Neural cell (in vitro differentiated cells): ENCODE results near the gene PPP2R5E. TPM values are rescaled to one million over a fixed set of nuclear protein-coding genes. Genes with fewer than 3 reads are reported as not detected.

ENCODE experiments used
- H2AFZ ChIP-seq: fragments of 200-600, 300-800 bp; sonication (generic), shearing (Covaris generic); 2 replicates; pipeline ENCODE4 v1.6.0; 2014; ENCODE audit warnings: low read depth, mild to moderate bottlenecking, antibody characterized with exemption, low read length, moderate library complexity
- H3F3A ChIP-seq: fragments of 200-600 bp; shearing (Covaris generic); 2 replicates; pipeline ENCODE4 v1.6.1; 2016; ENCODE audit warnings: mild to moderate bottlenecking, moderate library complexity, mixed read lengths, antibody characterized with exemption, low read length; ENCODE audit not compliant: insufficient read depth, poor library complexity, severe bottlenecking
- H3K27ac ChIP-seq: fragments of 200-600, 300-800 bp; sonication (generic), shearing (Covaris generic); 2 replicates; pipeline ENCODE4 v1.5.1; 2014; ENCODE audit warnings: mild to moderate bottlenecking, low read length, moderate library complexity
- H3K27me3 ChIP-seq: fragments of 300-800, 200-600 bp; sonication (generic), shearing (Covaris generic); 2 replicates; pipeline ENCODE4 v1.6.0; 2014; ENCODE audit warnings: mild to moderate bottlenecking, low read depth, low read length, moderate library complexity; ENCODE audit not compliant: insufficient read depth
- H3K36me3 ChIP-seq: fragments of 300-800, 200-600 bp; sonication (generic), shearing (Covaris generic); 2 replicates; pipeline ENCODE4 v1.5.1; 2014; ENCODE audit warnings: mild to moderate bottlenecking, antibody characterized with exemption, low read length, moderate library complexity; ENCODE audit not compliant: insufficient read depth
- H3K4me2 ChIP-seq: fragments of 300-800, 200-600 bp; sonication (generic), shearing (Covaris generic); 2 replicates; pipeline ENCODE4 v1.6.0; 2014; ENCODE audit warnings: mild to moderate bottlenecking, low read length
- H3K4me3 ChIP-seq: fragments of 300-800, 200-600 bp; sonication (generic), shearing (Covaris generic); 2 replicates; pipeline ENCODE4 v1.5.1; 2014; ENCODE audit warnings: mild to moderate bottlenecking, low read length, moderate library complexity
- H3K79me2 ChIP-seq: fragments of 200-600 bp; shearing (Covaris generic); replicated peaks from 2 replicates; pipeline ENCODE4 v1.6.0; 2014; ENCODE audit warnings: mild to moderate bottlenecking, low read length, moderate library complexity; ENCODE audit not compliant: insufficient read depth
- H3K9ac ChIP-seq: fragments of 300-800, 200-600 bp; sonication (generic), shearing (Covaris generic); 2 replicates; pipeline ENCODE4 v1.6.1; 2016; ENCODE audit warnings: mild to moderate bottlenecking, low read length, mixed read lengths
- H3K9me2 ChIP-seq: fragments of 200-600 bp; shearing (Covaris generic); 2 replicates; pipeline ENCODE4 v1.6.1; 2016; ENCODE audit warnings: mild to moderate bottlenecking, low read length, mixed read lengths; ENCODE audit not compliant: insufficient read depth
- H3K9me3 ChIP-seq: fragments of 200-600, 300-800 bp; sonication (generic), shearing (Covaris generic); 2 replicates; pipeline ENCODE4 v1.6.1; 2016; ENCODE audit warnings: mild to moderate bottlenecking, mixed run types, low read length, moderate library complexity, mixed read lengths
- H4K20me1 ChIP-seq: fragments of 200-600 bp; shearing (Covaris generic); 2 replicates; pipeline ENCODE4 v1.6.1; 2016; ENCODE audit warnings: mild to moderate bottlenecking, mixed run types; ENCODE audit not compliant: insufficient read depth
- EP300 ChIP-seq: fragments of 450-650 bp; conservative IDR thresholded peaks from 2 replicates; pipeline ENCODE4 v1.6.1; 2014; ENCODE audit warnings: antibody characterized with exemption, mild to moderate bottlenecking, moderate library complexity; ENCODE audit not compliant: poor library complexity, severe bottlenecking
- EZH2 ChIP-seq: fragments of 200-600, 300-800 bp; shearing (Covaris generic), sonication (generic); IDR thresholded peaks from 2 replicates; pipeline ENCODE4 v1.6.1; 2014; ENCODE audit warnings: antibody characterized with exemption, low read length, borderline replicate concordance, mild to moderate bottlenecking; ENCODE audit not compliant: insufficient read depth, poor library complexity, severe bottlenecking
- MXI1 ChIP-seq: fragments of 450-650 bp; conservative IDR thresholded peaks from 2 replicates; pipeline ENCODE4 v1.6.1; 2014; ENCODE audit warnings: antibody characterized with exemption, mild to moderate bottlenecking; ENCODE audit not compliant: poor library complexity, severe bottlenecking
- POLR2AphosphoS5 ChIP-seq: IDR thresholded peaks from 2 replicates; pipeline ENCODE4 v1.6.1; 2012
- REST ChIP-seq: IDR thresholded peaks from 2 replicates; pipeline ENCODE4 v1.6.1; 2012; ENCODE audit warnings: borderline replicate concordance
- SMC3 ChIP-seq: fragments of 450-650 bp; conservative IDR thresholded peaks from 2 replicates; pipeline ENCODE4 v1.6.1; 2014; ENCODE audit warnings: antibody characterized with exemption, mild to moderate bottlenecking, moderate library complexity; ENCODE audit not compliant: poor library complexity
- TAF1 ChIP-seq: IDR thresholded peaks from 2 replicates; pipeline ENCODE4 v1.6.1; 2012; ENCODE audit warnings: low read depth
- polyA plus RNA-seq: library from polyadenylated mRNA; depleted of rRNA; stranded (reverse); fragments of >200 nt; gene quantifications from 2 replicates; pipeline ENCODE4 v1.2.3, GENCODE V29; 2014

Gene PPP2R5E
- polyA plus RNA-seq, 1 donor from 2014 or later = 26.7 TPM

- peaks cover 57% of the 10 kb centered on the region for H3K79me2 ChIP-seq
- no peaks in the 10 kb centered on the region for H4K20me1 ChIP-seq
Measured at GRCh38 chr14:63487724-63488123, 55.5 kb downstream of the PPP2R5E start.

GRCh38 chr14:63486738-63487137 lies 56.4 kb downstream of the PPP2R5E start:
- H3K27ac ChIP-seq = no peak overlapping the region

More at GRCh38 chr14:63487724-63488123, 55.5 kb downstream of the PPP2R5E start:
- Histone ChIP-seq H3K9me3 (no peaks in the 10 kb centered on the region), H3F3A (no peaks in the 10 kb centered on the region), H3K4me3 (no peak overlapping the region), H3K9ac (no peak overlapping the region), H3K9me2 (no peaks in the 10 kb centered on the region), H3K4me2 (no peak overlapping the region), H3K27me3 (no peaks in the 10 kb centered on the region), H3K36me3 (no peaks in the 10 kb centered on the region), H2AFZ (no peak overlapping the region), H3K27ac (no peak overlapping the region)
- TF ChIP-seq EP300 = no peak
- TF ChIP-seq MXI1 = no peak
- TF ChIP-seq EZH2 = no peak
- no peak for TF ChIP-seq SMC3

More at GRCh38 chr14:63486738-63487137, 56.4 kb downstream of the PPP2R5E start:
- Histone ChIP-seq H3K79me2 (peaks cover 56% of the 10 kb centered on the region), H3K36me3 (no peaks in the 10 kb centered on the region), H3K9me2 (no peaks in the 10 kb centered on the region), H3K4me3 (no peak overlapping the region), H2AFZ (no peak overlapping the region), H3K27me3 (no peaks in the 10 kb centered on the region), H3K4me2 (no peak overlapping the region), H3K9me3 (no peaks in the 10 kb centered on the region), H3K9ac (no peak overlapping the region), H3F3A (no peaks in the 10 kb centered on the region), H4K20me1 (no peaks in the 10 kb centered on the region)
- TF ChIP-seq REST = no peak
- no peak for TF ChIP-seq SMC3
- TF ChIP-seq MXI1 = no peak
- TF ChIP-seq EZH2 = no peak
- no peak for TF ChIP-seq POLR2AphosphoS5
- no peak for TF ChIP-seq TAF1
- TF ChIP-seq EP300 = no peak
